Stimulated activated CD8-positive, alpha-beta memory T cell treated with anti-CD3 and anti-CD28 coated beads, Interleukin-15, amount 100 ng/mL, for 1 hour (primary cell): ENCODE measurements around the gene TMEM132D.

Experiments used
- DNase-seq: peaks from one replicate; pipeline ENCODE4 v3.0.0-alpha.2; 2020; ENCODE audit warnings: low read depth

TMEM132D gene

GRCh38 chr12:129659961-129660622 lies 243.7 kb downstream of the TMEM132D start:
- DNase-seq, result no peak

- no peak for DNase-seq
These were observed 246.6 kb downstream of the TMEM132D start for GRCh38 chr12:129657179-129657578.

- no peak for DNase-seq
These were observed 251.9 kb downstream of the TMEM132D start for GRCh38 chr12:129651951-129652350.

GRCh38 chr12:129641926-129642325 lies 261.9 kb downstream of the TMEM132D start:
- DNase-seq, result no peak

GRCh38 chr12:129635021-129635685 lies 268.7 kb downstream of the TMEM132D start:
- no peak for DNase-seq

GRCh38 chr12:129631316-129631715 lies 272.5 kb downstream of the TMEM132D start:
- DNase-seq, result no peak

- DNase-seq, result no peak
These were observed 273.9 kb downstream of the TMEM132D start for GRCh38 chr12:129629901-129630300.

GRCh38 chr12:129622566-129622965 lies 281.3 kb downstream of the TMEM132D start:
- no peak for DNase-seq

GRCh38 chr12:129619271-129619670 lies 284.6 kb downstream of the TMEM132D start:
- no peak for DNase-seq

- no peak for DNase-seq
These were observed 286.0 kb downstream of the TMEM132D start for GRCh38 chr12:129617849-129618248.

- no peak for DNase-seq
These were observed 288.8 kb downstream of the TMEM132D start for GRCh38 chr12:129615001-129615400.

GRCh38 chr12:129614221-129614885 lies 289.5 kb downstream of the TMEM132D start:
- no peak for DNase-seq

GRCh38 chr12:129613314-129613713 lies 290.5 kb downstream of the TMEM132D start:
- no peak for DNase-seq

GRCh38 chr12:129610601-129611120 lies 293.2 kb downstream of the TMEM132D start:
- DNase-seq, result no peak

- DNase-seq, result no peak
These were observed 296.1 kb downstream of the TMEM132D start for GRCh38 chr12:129607756-129608155.

- no peak for DNase-seq
These were observed 296.5 kb downstream of the TMEM132D start for GRCh38 chr12:129607301-129607700.

GRCh38 chr12:129606239-129606638 lies 297.6 kb downstream of the TMEM132D start:
- DNase-seq, result no peak

GRCh38 chr12:129605666-129606065 lies 298.2 kb downstream of the TMEM132D start:
- DNase-seq, result no peak

GRCh38 chr12:129604506-129604905 lies 299.3 kb downstream of the TMEM132D start:
- DNase-seq, result no peak

GRCh38 chr12:129599406-129599805 lies 304.4 kb downstream of the TMEM132D start:
- DNase-seq, result no peak

- no peak for DNase-seq
These were observed 309.7 kb downstream of the TMEM132D start for GRCh38 chr12:129594098-129594497.

- DNase-seq, result no peak
These were observed 311.4 kb downstream of the TMEM132D start for GRCh38 chr12:129592449-129592848.

- DNase-seq, result no peak
These were observed 314.3 kb downstream of the TMEM132D start for GRCh38 chr12:129589503-129589902.
